GM19099 (cell line): Measurements from ENCODE around the gene FHL1.

Experiments used
- POLR2A ChIP-seq: IDR thresholded peaks from 3 replicates; pipeline ENCODE4 v1.6.1; 2011; ENCODE audit warnings: low read depth; ENCODE audit not compliant: insufficient read length; ENCODE audit errors: extremely low read depth

FHL1 gene

DNA sequence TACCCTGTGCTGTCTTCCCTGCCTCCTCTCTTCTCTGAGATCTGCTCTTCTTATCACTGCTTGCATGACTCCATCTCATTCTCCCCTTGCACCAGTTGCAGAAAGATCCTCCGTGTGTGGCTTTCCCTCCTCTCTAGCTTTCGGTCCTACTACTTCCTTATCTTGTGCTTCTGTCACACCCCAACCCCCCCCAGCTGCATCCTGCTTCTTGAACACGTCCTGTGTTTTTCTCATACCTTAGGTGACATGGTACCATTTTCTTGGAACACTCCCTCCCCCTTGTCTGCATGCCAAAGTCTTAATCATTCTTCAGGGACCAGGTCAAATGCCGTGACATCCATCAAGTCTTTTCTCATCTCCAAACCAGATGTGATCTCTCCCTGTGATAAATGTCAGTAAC, 46.4 kb downstream of the FHL1 start:
- no peak for TF ChIP-seq POLR2A

DNA sequence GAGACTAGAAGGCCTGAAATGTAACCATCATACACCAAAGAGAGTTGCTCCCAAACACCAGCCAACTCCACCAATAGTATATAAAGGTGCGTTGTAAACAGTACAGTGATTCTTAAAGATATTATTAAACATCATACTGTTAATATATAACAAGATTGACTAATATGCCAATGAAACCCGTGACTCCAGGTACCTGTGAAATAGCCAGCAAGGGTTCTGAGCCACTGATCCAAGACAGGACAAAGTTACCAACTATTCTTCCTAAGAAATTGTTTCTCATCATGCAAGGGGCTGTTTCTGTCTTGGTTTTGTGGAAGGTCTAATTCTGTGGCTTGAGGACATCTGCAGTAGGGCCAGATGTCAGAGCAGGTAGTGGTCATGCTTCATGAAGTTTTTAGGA, 47.2 kb downstream of the FHL1 start:
- TF ChIP-seq POLR2A, result no peak

DNA sequence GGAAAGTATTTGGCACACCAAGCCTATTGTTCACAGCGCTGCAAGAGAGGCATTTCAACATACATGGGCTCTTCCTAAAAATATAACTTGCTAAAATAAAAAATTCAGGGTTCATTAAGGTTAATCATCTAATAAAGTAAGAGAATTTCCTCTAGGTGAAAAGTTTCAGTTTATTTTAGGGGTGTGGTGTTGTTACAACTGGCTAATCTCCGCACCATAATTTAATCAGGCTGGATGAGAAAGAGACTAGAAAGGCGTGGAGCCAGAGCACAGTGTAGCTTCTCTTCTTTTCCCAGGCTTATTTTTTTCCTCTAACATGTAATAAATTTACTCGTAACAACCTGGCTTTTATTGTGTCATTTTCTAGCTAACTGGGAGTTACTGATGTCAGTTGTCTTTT, 47.9 kb downstream of the FHL1 start:
- no peak for TF ChIP-seq POLR2A

DNA sequence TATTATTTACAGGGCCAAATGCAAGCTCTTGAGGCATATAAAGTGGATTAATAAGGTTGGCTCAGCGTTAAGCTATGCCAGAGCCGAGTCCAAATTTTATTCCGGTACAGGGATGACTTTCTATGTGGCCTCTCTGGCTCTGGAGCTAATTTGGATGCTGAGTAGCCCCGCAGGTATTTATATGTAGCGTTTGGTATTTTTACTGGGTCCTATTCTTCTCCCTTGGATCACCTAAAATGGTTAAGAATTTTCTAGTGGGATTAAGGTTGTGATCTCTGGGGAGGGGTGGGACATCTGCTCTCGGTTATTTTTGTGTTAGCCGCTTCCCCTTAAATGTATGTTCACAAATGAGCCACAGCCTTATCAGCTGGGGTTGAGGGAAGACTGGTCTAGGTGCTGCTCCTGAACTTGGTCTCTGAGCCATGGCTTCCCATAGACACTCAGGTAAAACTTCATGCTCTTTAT, 49.4 kb downstream of the FHL1 start:
- TF ChIP-seq POLR2A, result no peak

DNA sequence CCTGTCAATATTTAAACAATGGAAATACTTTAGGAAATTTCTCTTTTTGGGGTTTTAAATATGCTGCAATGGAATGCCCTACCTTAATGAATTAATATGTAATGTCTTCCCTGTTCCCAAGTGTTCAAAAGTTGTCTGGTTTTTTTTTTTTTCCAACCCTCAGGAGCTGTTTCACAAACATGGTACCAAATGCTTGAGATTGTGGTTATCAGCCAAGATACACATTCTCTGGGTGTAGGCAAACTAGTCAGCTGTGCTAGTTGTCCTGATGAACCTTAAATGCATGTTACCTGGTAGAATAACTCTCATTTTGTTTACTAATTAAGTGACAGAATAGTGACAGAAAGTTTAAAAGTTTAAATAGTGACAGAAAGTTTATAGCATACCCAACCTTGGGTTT, 50.7 kb downstream of the FHL1 start:
- no peak for TF ChIP-seq POLR2A

DNA sequence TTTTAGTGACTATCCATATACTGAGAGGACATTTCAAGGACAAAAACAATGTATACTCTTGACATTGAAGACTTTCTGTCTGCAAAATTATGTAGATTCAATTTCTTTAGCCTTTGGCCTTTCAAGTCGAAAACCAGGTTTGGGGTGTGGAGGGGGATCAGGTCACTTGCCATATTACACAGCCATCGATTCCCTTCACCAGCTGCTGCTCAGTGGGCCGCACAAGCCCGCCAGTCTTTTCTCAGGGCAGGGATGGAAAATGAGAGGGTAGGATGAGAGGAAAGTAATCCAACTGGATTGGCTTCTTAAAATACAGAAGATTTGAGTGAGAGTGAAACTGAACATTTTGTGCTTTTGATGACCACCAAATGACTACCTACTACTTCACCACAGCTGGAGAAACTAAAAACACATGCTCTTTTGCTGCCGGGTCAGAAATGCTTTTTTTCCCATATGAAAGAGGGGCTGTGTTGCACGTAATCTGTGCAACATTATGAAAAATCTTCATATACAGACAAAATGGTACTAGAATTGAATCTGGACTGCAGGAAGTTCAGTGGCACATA, 51.4 kb downstream of the FHL1 start:
- TF ChIP-seq POLR2A, result no peak

DNA sequence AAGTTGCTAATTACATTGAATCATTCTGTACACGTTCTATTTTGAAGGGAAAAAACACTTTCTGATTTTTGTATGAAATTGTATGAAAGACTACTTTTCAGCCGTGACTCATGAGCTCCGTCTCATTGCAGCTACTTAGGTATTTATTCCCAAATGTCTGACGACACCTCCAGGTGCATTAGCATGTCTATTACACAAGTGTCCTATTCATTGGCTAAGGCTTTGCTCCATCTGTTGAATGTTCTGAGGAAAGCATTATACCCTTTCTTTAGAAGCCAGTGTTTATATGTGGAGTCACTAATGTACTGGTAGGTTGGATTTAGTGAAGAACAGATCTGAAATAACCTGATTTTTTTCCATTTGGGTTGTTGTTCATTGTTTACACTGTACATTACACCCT, 52.0 kb downstream of the FHL1 start:
- no peak for TF ChIP-seq POLR2A

DNA sequence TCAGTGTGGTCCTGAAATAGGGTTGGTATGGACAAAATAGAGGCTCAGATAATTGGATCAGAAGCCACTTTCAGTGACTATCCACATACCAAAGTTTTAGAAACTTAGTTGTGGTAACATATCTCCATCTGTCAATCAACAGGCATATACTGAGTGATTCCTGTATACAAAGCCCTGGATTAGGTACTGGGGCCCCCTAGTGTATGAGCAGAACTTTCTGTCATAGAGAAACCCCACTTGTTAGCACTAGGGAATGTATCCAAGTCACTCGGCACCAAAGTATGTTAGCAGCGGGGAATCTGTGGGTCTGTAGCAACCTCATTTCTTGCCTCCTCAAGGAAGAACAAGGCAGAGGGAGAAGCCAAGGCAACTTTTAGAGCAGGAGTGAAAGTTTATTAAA, 53.1 kb downstream of the FHL1 start:
- TF ChIP-seq POLR2A, result no peak

DNA sequence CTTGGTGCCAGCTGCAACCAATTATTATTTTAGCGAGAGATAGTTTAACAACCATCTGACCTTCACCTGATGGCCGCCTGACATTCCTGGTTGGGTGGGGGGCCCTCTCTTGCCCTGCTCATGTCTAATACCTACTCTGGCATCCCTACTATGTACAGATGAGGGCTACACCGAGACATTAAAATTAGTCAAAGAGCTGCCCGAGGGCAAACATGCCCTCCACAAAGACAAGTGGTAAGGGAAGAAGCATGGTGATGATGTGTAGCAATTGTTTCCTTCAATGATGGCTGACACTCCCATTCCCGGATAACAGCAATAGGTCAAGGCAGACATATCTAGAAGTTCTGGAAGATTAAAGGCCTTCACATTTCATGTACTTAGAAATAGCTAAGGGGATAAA, 54.3 kb downstream of the FHL1 start:
- TF ChIP-seq POLR2A, result no peak

DNA sequence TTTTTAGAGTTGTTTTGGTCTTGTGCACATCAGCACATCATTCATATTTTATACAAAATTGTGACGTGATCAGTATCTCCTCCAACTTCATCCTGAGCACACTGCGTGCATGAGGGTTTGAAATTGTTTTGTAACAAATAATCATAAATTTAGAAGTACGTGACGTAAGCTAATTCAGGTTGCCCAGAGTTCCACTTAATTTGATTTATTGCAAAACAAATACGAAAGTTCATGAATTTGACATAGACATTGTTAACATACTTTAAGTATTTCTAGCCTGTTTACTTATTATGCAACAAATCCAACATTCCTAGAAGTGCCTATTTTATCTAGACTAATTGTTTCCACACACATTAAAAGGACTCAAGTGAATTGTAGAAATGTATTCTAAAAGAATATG, 55.6 kb downstream of the FHL1 start:
- no peak for TF ChIP-seq POLR2A

DNA sequence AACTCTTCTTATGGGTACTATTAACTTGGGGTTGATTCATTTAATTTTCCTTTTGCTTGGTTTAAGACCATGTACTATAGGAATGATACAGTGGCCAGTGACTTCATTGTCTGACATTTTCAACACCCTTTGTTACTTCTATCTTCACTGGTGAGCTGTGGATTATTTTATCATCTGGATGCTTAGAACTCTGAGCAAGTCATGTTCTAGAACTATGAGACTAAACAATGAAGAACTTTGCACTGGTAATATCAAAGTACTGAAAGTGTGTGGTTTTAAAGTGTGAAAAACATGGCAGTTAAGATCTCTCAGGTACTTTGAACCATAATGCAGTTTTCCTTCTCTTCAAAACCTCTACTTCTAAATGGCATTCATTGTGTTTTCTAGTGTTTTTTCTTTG, 56.1 kb downstream of the FHL1 start:
- no peak for TF ChIP-seq POLR2A

DNA sequence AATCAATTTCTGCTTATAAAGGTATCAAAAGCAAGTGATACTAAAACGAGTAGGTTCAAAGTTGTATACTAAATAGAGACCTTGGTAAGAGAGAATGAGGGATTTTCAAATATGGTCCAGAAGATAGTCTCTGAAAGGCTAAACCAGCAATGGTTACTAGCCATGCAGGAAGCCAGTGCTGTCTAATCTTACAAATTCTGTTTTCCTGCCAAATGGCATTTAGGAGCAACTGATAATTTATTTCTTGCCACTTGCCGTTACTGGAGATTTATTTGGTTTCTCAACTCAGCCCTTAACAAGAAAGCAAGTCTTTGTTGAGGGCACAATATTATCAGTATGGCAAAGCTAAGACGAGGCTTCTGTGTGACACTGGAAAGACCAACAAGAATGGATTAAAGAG, 56.6 kb downstream of the FHL1 start:
- TF ChIP-seq POLR2A, result no peak

DNA sequence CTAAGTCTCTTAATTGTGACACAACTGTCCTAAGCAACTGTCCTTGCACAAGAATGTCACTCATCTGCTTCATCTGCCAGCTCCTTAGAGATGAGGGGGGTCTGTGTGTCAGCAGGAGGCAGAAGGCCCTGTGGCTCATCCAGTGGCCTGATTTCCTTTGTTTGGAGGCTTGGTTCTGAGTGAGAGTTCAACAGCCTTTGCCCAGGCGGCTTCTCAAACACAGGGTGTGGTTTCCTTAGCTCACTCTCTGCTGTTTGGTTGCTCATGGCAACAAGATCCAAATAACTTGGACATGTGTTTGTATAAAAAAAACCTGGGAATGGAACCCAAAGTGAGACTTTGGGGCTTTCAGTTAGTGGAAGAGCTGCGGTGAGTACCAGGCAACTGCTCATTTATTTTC, 57.2 kb downstream of the FHL1 start:
- no peak for TF ChIP-seq POLR2A

DNA sequence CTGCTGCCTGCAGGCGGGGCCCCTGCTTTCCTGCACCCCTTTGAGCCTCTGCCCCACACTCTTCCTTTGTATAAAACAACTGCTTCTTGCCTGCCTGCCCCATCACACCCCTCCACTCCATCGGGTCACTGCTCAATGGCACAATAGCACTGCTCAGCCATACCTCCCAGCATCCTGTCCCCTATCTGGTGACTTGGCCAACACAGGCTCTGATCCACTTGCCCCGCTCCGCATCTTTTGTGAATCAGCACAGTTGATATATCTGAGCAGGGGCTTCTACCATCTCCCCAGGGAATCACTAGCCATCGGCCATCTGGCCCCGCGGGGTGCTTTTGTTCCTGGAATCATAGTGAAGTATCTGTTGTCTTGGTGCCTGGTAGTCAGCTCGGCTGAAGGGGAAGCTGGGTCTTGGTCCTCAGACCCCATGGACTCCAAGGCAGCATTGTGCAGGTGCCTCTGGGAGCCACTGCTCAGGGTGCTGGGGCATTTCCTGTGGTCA, 58.6 kb downstream of the FHL1 start:
- TF ChIP-seq POLR2A, result no peak

DNA sequence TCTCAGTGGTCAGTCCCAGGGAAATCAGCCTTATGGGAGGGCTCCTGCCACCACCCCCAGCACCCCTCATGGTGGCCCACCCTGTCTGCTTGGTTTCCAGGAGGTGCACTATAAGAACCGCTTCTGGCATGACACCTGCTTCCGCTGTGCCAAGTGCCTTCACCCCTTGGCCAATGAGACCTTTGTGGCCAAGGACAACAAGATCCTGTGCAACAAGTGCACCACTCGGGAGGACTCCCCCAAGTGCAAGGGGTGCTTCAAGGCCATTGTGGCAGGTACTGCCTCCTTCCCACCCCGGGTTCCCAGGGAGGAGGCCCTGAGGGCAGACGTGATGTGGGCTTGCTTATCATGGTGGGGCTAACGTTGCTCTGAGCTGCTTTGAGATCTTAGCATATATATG, 59.6 kb downstream of the FHL1 start:
- TF ChIP-seq POLR2A, result no peak

DNA sequence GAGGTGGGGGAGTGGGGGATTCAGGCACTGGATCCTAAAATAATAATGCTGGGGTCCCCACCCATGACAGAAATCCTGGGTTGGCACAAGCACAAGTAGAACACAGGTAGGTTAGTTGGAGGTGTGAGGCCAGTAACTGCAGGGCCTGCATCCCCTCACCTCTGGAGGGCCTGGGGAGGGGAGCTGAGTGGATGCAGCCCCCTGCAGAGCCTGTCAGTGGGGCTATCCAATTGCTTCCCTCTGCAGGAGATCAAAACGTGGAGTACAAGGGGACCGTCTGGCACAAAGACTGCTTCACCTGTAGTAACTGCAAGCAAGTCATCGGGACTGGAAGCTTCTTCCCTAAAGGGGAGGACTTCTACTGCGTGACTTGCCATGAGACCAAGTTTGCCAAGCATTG, 60.2 kb downstream of the FHL1 start:
- TF ChIP-seq POLR2A, result no peak

DNA sequence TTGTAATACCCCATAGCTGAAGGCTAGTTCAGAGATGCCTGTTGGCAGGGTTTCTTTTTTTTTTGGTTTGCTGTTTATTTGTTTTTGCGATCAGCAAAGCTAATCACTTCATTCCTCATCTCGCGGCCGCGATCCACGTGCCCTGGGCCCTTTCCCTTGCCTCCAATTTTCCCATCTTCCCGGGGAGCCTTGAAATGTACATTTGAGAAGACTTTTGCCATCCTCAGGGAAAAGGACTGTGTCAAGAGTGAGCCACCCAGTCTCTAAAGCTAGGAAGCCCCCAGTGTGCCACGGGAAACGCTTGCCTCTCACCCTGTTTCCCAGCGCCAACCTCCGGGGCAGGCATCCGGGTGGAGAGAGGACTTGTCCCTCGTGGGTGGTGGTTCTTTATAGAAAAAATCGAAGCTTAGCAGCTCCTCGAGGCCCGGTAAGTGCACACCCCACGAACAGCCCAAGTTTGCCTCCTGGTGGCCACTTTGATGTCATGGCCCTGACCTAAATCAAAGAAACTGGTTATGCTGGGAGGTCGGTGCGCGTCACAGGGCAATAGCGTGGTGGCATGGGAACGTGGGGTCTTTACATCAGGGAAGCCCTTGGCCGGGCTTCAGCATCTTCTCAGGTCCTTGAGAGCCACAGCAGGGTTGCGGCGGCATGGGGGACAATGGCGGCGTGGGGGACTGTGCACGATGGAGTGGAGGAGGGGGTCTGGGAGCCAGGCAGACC, 61.8 kb downstream of the FHL1 start:
- no peak for TF ChIP-seq POLR2A

DNA sequence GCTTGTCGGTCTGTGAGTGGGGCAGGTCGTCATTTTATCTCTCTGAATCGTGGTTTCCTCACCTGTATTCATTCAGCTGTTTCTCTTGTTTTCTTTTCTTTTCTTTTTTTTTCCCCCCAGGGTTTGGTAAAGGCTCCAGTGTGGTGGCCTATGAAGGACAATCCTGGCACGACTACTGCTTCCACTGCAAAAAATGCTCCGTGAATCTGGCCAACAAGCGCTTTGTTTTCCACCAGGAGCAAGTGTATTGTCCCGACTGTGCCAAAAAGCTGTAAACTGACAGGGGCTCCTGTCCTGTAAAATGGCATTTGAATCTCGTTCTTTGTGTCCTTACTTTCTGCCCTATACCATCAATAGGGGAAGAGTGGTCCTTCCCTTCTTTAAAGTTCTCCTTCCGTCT, 62.4 kb downstream of the FHL1 start:
- TF ChIP-seq POLR2A, result no peak

DNA sequence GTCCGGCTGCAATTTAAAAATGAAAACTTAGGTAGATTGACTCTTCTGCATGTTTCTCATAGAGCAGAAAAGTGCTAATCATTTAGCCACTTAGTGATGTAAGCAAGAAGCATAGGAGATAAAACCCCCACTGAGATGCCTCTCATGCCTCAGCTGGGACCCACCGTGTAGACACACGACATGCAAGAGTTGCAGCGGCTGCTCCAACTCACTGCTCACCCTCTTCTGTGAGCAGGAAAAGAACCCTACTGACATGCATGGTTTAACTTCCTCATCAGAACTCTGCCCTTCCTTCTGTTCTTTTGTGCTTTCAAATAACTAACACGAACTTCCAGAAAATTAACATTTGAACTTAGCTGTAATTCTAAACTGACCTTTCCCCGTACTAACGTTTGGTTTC, 62.9 kb downstream of the FHL1 start:
- no peak for TF ChIP-seq POLR2A
